IPS DF 19.7 (cell line): ENCODE measurements around the gene HAAO.
"Not testable (repeated sequence)": the region's sequence is repeated elsewhere in the genome, so short reads cannot be mapped to it uniquely, and the experiment has no call there.

Source experiments
- DNase-seq: peaks from one replicate; pipeline ENCODE4 v3.0.0-alpha.2; 2013; ENCODE audit warnings: low read depth, low spot score

Gene HAAO

DNA sequence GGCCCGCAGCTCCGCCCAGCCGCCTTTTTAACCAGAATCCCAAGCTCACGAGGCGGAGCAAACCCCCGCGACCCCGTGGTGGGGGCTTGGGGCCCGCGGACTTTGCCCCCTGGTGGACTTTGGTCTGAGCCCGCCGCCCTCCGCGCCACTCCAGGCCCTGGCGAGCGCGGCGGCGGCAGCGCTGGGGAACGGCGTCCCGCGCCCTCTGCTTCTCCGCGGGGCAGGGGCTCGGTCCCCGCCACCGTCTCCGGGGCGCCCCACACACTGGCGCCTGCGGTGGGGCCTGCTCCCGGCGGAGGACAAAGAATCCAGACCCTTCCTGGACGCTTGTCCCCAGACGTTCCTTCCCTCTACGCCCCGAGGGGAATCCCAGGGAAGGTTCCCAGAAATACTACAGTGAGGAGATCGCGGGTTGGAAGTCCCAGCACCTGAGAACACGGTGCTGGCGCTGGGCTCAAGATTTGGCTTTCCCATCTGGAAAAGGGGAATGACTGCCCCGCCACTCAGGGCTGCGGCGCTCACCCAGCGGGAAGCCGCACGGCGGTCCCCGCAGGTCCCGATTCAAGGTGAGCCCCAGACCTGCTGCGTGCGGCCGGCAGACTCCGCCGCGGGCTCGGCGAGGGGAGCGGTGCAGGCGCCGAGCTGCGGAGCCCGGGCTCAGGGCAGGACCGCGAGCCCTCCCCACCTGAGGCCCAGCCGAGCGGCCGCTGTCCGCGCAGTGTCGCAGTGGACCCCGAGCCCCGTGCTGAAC lies at the start of gene HAAO:
Gene HAAO (minus strand): TSS at position 1 of the 751 bp plus-strand sequence. CDS start 47 bp downstream, outside the sequence.
- DNase-seq = no peak

DNA sequence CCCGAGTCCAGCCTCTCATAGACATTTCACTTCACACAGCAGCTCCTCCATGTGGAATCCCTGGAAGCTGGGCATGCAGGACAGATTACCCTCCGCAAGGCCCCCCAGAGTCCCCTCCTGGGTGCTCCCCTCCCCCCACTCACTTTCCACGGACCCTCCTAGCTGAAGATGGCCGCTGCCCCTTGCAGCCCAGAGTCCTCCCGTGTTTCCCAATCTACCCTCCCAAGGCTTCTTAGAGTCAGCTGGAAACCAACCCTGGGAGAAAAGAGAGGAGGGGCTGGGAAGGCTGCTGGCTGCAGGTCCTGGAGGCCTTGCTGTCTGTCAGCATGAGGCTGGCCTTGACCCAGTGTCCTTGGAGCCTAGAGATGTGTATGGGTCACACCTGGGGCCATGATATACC lies 49.0 kb upstream of the HAAO start:
- no peak for DNase-seq

- no peak for DNase-seq
These were observed 48.4 kb upstream of the HAAO start for GRCh38 chr2:42840760-42841159.

DNA sequence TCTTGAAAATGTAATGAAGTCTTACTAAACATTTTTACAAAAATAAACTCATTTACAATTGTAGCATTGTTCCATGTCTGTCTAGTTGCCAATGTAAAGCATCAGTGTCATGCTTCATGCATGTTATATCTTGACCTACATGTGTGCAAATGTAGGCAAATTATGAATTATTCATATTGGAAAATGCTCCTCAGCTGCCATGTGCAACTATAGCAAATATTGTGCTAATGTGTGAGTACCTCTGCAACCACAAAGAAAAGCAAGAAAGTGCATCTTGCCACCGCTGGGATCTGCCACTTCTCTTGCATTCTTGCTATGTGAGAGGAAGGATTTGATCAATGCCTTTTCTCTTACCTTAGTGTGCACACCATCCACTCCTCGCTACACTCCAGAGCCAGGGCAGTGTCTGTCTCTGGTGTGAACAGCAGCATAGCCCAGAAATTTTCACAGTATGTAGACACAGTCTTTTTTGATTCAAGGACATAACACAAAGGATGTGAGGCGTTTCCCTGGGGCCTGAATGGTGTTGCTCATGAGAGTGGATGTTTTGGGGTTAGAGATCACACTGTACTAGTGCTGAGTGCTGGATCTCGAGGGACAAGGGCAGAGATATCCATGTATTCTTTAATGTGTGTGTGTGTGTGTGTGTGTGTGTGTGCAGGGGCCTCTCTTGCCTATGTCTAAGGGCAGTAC lies 47.6 kb upstream of the HAAO start:
- no peak for DNase-seq

GRCh38 chr2:42838133-42838532 lies 45.8 kb upstream of the HAAO start:
- DNase-seq = no peak

GRCh38 chr2:42835577-42836371 lies 43.4 kb upstream of the HAAO start:
- DNase-seq = no peak

DNA sequence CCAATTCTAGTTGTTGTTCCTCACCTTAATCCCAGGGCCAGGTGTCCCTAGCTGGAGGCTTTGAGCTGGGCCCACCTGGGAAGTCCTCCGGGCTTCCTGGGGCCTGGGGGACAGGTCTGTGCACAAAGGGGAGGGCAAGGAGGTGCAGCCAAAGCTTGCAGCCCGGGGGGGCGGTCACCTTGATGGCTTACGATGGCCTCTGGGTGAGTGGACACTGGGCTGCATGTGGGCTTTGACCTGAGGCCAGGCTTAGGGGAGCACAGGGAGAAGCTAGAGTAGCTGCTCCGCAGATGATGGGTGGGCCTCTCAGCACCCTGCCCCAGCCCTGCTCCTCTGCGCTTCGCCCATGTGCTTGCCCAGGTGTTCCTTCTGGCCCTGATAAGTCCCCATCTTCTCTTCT lies 41.8 kb upstream of the HAAO start:
- no peak for DNase-seq

- DNase-seq = no peak
These were observed 39.9 kb upstream of the HAAO start for GRCh38 chr2:42832289-42832634.

DNA sequence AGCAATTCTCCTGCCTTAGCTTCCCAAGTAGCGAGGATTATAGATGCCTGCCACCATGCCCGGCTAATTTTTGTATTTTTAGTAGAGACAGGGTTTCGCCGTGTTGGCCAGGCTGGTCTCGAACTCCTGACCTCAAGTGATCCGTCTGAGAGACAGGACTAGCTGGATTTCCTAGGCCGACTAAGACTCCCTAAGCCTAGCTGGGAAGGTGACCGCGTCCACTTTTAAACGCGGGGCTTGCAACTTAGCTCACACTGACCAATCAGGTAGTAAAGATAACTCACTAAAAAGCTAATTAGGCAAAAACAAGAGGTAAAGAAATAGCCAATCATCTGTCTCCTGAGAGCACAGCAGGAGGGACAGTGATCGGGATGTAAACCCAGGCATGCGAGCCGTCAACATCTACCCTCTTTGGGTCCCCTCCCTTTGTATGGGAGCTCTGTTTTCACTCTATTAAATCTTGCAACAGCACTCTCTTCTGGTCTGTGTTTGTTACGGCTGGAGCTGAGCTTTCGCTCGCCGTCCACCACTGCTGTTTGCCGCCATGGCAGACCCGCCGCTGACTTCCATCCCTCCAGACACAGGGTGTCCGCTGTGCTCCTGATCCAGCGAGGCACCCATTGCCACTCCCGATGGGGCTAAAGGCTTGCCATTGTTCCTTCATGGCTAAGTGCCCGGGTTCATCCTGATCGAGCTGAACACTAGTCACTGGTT lies 39.3 kb upstream of the HAAO start:
- not testable (repeated sequence) for DNase-seq

GRCh38 chr2:42830922-42831574 lies 38.7 kb upstream of the HAAO start:
- DNase-seq = no peak

DNA sequence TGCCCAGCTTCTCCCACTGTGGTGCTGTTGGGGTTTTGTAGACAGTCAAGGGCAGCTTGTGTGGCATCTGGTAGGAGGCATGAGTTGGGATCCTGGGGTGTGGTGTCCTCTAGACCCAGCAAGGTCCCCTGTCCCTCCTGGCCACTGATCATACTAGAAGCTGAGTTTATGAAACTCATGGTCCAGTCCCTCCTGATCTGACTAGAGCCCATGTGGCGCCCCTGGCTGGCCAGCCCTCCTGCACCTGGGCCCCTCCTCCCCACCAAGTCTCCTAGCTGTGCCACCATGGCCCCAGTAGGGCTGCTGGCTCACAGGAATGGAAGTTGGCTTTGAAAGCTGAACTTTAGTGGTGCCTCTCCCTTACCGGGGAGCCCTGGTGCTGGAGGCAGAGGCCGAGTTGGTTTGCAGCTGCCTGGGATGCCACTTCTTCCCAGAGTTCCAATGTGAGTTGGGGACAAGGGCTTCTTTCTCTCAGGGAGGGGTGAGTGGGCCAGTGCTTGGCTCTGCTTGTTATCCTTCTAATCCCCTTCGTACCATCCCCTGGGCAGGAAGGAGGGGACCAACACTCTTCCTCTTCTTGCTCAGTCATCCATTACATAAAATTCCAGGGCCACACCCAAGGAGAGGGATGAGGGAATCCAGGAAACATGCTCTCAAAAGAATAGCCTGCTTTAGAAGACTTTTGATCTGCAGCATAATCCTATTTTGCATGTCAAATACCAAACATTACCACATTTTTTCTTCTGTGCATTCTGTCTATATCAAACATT lies 37.5 kb upstream of the HAAO start:
- no peak for DNase-seq

GRCh38 chr2:42828487-42829425 lies 36.4 kb upstream of the HAAO start:
- DNase-seq = no peak

- no peak for DNase-seq
These were observed 35.5 kb upstream of the HAAO start for GRCh38 chr2:42827647-42828486.

- no peak for DNase-seq
These were observed 33.8 kb upstream of the HAAO start for GRCh38 chr2:42826231-42826630.

GRCh38 chr2:42824454-42824807 lies 32.0 kb upstream of the HAAO start:
- DNase-seq = no peak

- DNase-seq = no peak
These were observed 31.5 kb upstream of the HAAO start for GRCh38 chr2:42823744-42824453.

GRCh38 chr2:42819160-42819559 lies 26.8 kb upstream of the HAAO start:
- no peak for DNase-seq

DNA sequence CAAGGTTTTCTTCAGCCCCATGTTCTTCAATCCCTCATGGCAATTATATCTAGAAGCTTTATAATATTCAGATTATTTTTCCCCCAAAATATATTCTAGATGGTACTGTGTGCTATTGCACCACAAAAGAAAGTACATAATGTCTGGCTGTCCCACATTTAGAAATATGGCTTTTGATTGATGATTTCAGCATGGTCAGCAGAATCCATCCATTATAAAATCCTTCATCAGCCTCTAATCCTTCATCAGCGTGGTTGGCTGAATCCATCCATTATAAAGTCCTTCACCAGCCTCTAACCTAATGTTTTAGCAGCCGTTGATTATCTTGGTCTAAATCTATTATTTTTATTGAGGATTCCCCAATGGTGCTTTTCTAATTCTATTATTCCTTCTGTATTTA lies 23.3 kb upstream of the HAAO start:
- DNase-seq = no peak
